Activated CD4-positive, alpha-beta T cell treated with anti-CD3 and anti-CD28 coated beads, Interleukin-2, amount 10 ng/mL, durations not matched to agents 7 days and 5 days (primary cell): ENCODE data around the gene PCSK4. TPM values are rescaled to one million over a fixed set of nuclear protein-coding genes. Genes with fewer than 3 reads are reported as not detected.
A peak's percentile ranks its signal among the peaks of the same experiment; 100 is the strongest.
"Not testable (repeated sequence)": the region's sequence is repeated elsewhere in the genome, so short reads cannot be mapped to it uniquely, and the experiment has no call there.

Experiments used
- CTCF ChIA-PET: fragments of 350-600 bp; sonication (Branson Sonifier 250); formaldehyde crosslinking; loops from one replicate; lab custom pipeline; 2021; ENCODE audit warnings: antibody characterized with exemption; lab: Charles Lee
- POLR2A ChIA-PET: fragments of 350-600 bp; sonication (Branson Sonifier 250); formaldehyde crosslinking; loops from one replicate; lab custom pipeline; 2021; ENCODE audit warnings: antibody characterized with exemption; lab: Charles Lee
- DNase-seq: peaks from one replicate; pipeline ENCODE4 v3.0.0-alpha.2; 2020
- H3K27ac Mint-ChIP-seq: one replicate; pipeline ENCODE4 v1.8.0; 2021; ENCODE audit warnings: mild to moderate bottlenecking, moderate library complexity, mixed read lengths
- H3K27me3 Mint-ChIP-seq: one replicate; pipeline ENCODE4 v1.8.0; 2021; ENCODE audit warnings: mixed read lengths
- H3K36me3 Mint-ChIP-seq: one replicate; pipeline ENCODE4 v1.8.0; 2021; ENCODE audit warnings: low read depth, mixed read lengths
- H3K4me1 Mint-ChIP-seq: one replicate; pipeline ENCODE4 v1.8.0; 2021; ENCODE audit warnings: mixed read lengths
- H3K4me3 Mint-ChIP-seq: one replicate; pipeline ENCODE4 v1.8.0; 2021; ENCODE audit warnings: mild to moderate bottlenecking, moderate library complexity, mixed read lengths
- H3K9me3 Mint-ChIP-seq: one replicate; pipeline ENCODE4 v1.8.0; 2021; ENCODE audit warnings: mixed read lengths
- total RNA-seq, 2 experiments: library from RNA; stranded (reverse); gene quantifications; one replicate each; pipeline ENCODE4 v1.2.3, GENCODE V29; 2021

Gene PCSK4
- total RNA-seq = 1 to 10 TPM; 3.8 to 4.4 TPM

- Mint-ChIP-seq H3K9me3 (no peaks in the 10 kb centered on the region), H3K4me3 (peak within 1 kb of the TSS; percentile 84), H3K27ac (peak within 1 kb of the TSS; percentile 85), H3K4me1 (peaks cover 16% of the 10 kb centered on the region), H3K27me3 (peaks cover 15% of the 10 kb centered on the region), H3K36me3 (no peaks in the 10 kb centered on the region)
- peak; percentile 97 for DNase-seq
- POLR2A ChIA-PET = no interaction called here
- CTCF ChIA-PET = interaction anchor here (0.6 to 3.1 kb wide), 5 partner anchors 10 to 175 kb away, joined by 3 to 8 read pairs (median 3); no protein-coding TSS in a partner anchor
Observed at GRCh38 chr19:1490311-1491113, at the start of gene PCSK4. TSS of gene PCSK4 (minus strand) at chr19:1490350. CDS start at chr19:1490346, 4 bp downstream.

GRCh38 chr19:1539749-1540148 lies 49.6 kb upstream of the PCSK4 start:
- H3K27ac Mint-ChIP-seq, H3K9me3 Mint-ChIP-seq, CTCF ChIA-PET, H3K4me1 Mint-ChIP-seq, H3K4me3 Mint-ChIP-seq, DNase-seq, H3K36me3 Mint-ChIP-seq, POLR2A ChIA-PET: not testable (repeated sequence)
- H3K27me3 Mint-ChIP-seq = peaks cover 13% of the 10 kb centered on the region

- no peak for DNase-seq
- CTCF ChIA-PET = interaction anchor here (0.6 kb wide), 2 partner anchors 13 to 226 kb away, joined by 3 read pairs; no protein-coding TSS in a partner anchor
- no peak overlapping the region for H3K27ac Mint-ChIP-seq
- no peaks in the 10 kb centered on the region for H3K9me3 Mint-ChIP-seq
- H3K27me3 Mint-ChIP-seq = peaks cover 11% of the 10 kb centered on the region
- no peaks in the 10 kb centered on the region for H3K36me3 Mint-ChIP-seq
- POLR2A ChIA-PET = no interaction called here
- H3K4me3 Mint-ChIP-seq = no peak overlapping the region
- no peaks in the 10 kb centered on the region for H3K4me1 Mint-ChIP-seq
Observed at GRCh38 chr19:1538978-1539377, 48.8 kb upstream of the PCSK4 start.

GRCh38 chr19:1535699-1536098 lies 45.5 kb upstream of the PCSK4 start:
- DNase-seq, H3K4me1 Mint-ChIP-seq, H3K27me3 Mint-ChIP-seq, H3K27ac Mint-ChIP-seq, H3K9me3 Mint-ChIP-seq, POLR2A ChIA-PET, H3K4me3 Mint-ChIP-seq, CTCF ChIA-PET, H3K36me3 Mint-ChIP-seq: not testable (repeated sequence)

GRCh38 chr19:1534972-1535371 lies 44.8 kb upstream of the PCSK4 start:
- ChIA-PET CTCF (no interaction called here), POLR2A (no interaction called here)
- Mint-ChIP-seq H3K4me3 (no peak overlapping the region), H3K27ac (no peak overlapping the region), H3K36me3 (no peaks in the 10 kb centered on the region), H3K9me3 (no peaks in the 10 kb centered on the region), H3K4me1 (no peaks in the 10 kb centered on the region), H3K27me3 (no peaks in the 10 kb centered on the region)
- no peak for DNase-seq

- Mint-ChIP-seq H3K4me3 (no peak overlapping the region), H3K9me3 (no peaks in the 10 kb centered on the region), H3K27me3 (no peaks in the 10 kb centered on the region), H3K27ac (no peak overlapping the region), H3K4me1 (no peaks in the 10 kb centered on the region), H3K36me3 (no peaks in the 10 kb centered on the region)
- ChIA-PET POLR2A (no interaction called here), CTCF (interaction anchor here (0.6 kb wide), 1 partner anchor 45 kb away, joined by 3 read pairs; no protein-coding TSS in a partner anchor)
- no peak for DNase-seq
Observed at GRCh38 chr19:1533510-1534150, 43.5 kb upstream of the PCSK4 start.

- ChIA-PET CTCF (no interaction called here), POLR2A (no interaction called here)
- H3K27me3 Mint-ChIP-seq = no peaks in the 10 kb centered on the region
- H3K27ac Mint-ChIP-seq = no peak overlapping the region
- H3K4me3 Mint-ChIP-seq = no peak overlapping the region
- no peak for DNase-seq
- H3K36me3 Mint-ChIP-seq = no peaks in the 10 kb centered on the region
- no peaks in the 10 kb centered on the region for H3K9me3 Mint-ChIP-seq
- H3K4me1 Mint-ChIP-seq = no peaks in the 10 kb centered on the region
Observed at GRCh38 chr19:1532003-1532402, 41.9 kb upstream of the PCSK4 start.

- Mint-ChIP-seq H3K36me3 (no peaks in the 10 kb centered on the region), H3K4me3 (no peak overlapping the region), H3K27me3 (no peaks in the 10 kb centered on the region), H3K4me1 (no peaks in the 10 kb centered on the region), H3K9me3 (no peaks in the 10 kb centered on the region), H3K27ac (no peak overlapping the region)
- POLR2A ChIA-PET = no interaction called here
- CTCF ChIA-PET = no interaction called here
- no peak for DNase-seq
Observed at GRCh38 chr19:1531587-1531986, 41.4 kb upstream of the PCSK4 start.

- H3K4me1 Mint-ChIP-seq, POLR2A ChIA-PET, H3K36me3 Mint-ChIP-seq, H3K4me3 Mint-ChIP-seq, H3K27ac Mint-ChIP-seq, H3K9me3 Mint-ChIP-seq, CTCF ChIA-PET, H3K27me3 Mint-ChIP-seq, DNase-seq: not testable (repeated sequence)
Observed at GRCh38 chr19:1530856-1531255, 40.7 kb upstream of the PCSK4 start.

- H3K9me3 Mint-ChIP-seq = no peaks in the 10 kb centered on the region
- H3K36me3 Mint-ChIP-seq = no peaks in the 10 kb centered on the region
- H3K4me1 Mint-ChIP-seq = peaks cover 3% of the 10 kb centered on the region
Observed at GRCh38 chr19:1529430-1529816, 39.3 kb upstream of the PCSK4 start.

GRCh38 chr19:1528596-1529429 lies 38.7 kb upstream of the PCSK4 start:
- DNase-seq = no peak
- peaks cover 4% of the 10 kb centered on the region for H3K4me1 Mint-ChIP-seq
- no peaks in the 10 kb centered on the region for H3K36me3 Mint-ChIP-seq
- H3K4me3 Mint-ChIP-seq = no peak overlapping the region
- peaks cover 18% of the 10 kb centered on the region for H3K27me3 Mint-ChIP-seq
- no peak overlapping the region for H3K27ac Mint-ChIP-seq
- H3K9me3 Mint-ChIP-seq = no peaks in the 10 kb centered on the region
- CTCF ChIA-PET = no interaction called here
- POLR2A ChIA-PET = no interaction called here

More at GRCh38 chr19:1529430-1529816, 39.3 kb upstream of the PCSK4 start:
- POLR2A ChIA-PET = no interaction called here
- H3K27ac Mint-ChIP-seq = no peak overlapping the region
- peaks cover 16% of the 10 kb centered on the region for H3K27me3 Mint-ChIP-seq
- DNase-seq = no peak
- CTCF ChIA-PET = no interaction called here
- H3K4me3 Mint-ChIP-seq = no peak overlapping the region

- Mint-ChIP-seq H3K9me3 (no peaks in the 10 kb centered on the region), H3K27ac (no peak overlapping the region)
Observed at GRCh38 chr19:1527650-1528309, 37.6 kb upstream of the PCSK4 start.

More at GRCh38 chr19:1527650-1528309, 37.6 kb upstream of the PCSK4 start:
- Mint-ChIP-seq H3K4me1 (peaks cover 4% of the 10 kb centered on the region), H3K4me3 (no peak overlapping the region), H3K27me3 (peaks cover 24% of the 10 kb centered on the region), H3K36me3 (no peaks in the 10 kb centered on the region)
- POLR2A ChIA-PET = no interaction called here
- CTCF ChIA-PET = no interaction called here
- no peak for DNase-seq
